Activated CD4-positive, CD25-positive, alpha-beta regulatory T cell treated with anti-CD3 and anti-CD28 coated beads, Interleukin-2, amount 50 U/mL, for 72 hours (primary cell): ENCODE measurements around the gene IRF1.
"Not testable (repeated sequence)": the region's sequence is repeated elsewhere in the genome, so short reads cannot be mapped to it uniquely, and the experiment has no call there.

Experiments used
- DNase-seq: peaks from one replicate; pipeline ENCODE4 v3.0.0; 2021

The IRF1 gene

GRCh38 chr5:132485641-132486317 lies 4.8 kb downstream of the IRF1 start:
- DNase-seq: no peak

GRCh38 chr5:132484876-132485640 lies 5.5 kb downstream of the IRF1 start:
- not testable (repeated sequence) for DNase-seq

- no peak for DNase-seq
These were observed 6.2 kb downstream of the IRF1 start for GRCh38 chr5:132484391-132484725.

DNA sequence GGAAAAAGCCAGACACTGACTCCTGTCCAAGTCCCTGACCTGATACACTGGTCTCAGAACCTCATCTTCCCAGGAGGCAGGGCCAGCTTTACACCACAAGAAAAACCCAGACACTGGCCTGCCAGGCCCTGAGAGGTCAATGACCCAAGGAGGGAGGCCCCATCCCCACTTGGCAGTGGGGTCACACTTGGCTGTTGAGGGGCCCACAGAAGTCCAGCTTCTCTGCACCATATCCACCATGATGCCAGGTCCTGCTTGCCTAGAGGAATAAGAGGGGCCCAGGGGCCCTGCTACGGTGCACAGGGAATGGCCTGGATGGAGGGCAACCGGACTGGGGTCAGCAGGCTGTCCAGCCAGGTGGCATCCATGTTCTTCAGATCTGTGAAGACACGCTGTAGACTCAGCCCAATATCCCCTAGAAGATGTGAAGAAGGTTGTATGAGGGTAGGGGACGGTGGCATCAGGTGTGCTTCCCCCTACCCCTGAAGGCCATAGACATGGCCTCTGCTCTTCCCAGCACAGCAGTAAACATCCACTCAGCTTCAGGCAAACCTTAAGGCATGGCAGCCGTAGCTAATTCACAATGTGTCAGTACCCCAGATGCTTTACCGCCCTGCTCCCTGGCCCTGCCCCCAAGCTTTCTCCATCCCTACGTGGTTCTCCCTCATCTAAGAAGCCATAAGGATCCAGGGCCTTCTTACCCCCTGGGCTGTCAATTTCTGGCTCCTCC lies 6.7 kb downstream of the IRF1 start:
- no peak for DNase-seq

DNA sequence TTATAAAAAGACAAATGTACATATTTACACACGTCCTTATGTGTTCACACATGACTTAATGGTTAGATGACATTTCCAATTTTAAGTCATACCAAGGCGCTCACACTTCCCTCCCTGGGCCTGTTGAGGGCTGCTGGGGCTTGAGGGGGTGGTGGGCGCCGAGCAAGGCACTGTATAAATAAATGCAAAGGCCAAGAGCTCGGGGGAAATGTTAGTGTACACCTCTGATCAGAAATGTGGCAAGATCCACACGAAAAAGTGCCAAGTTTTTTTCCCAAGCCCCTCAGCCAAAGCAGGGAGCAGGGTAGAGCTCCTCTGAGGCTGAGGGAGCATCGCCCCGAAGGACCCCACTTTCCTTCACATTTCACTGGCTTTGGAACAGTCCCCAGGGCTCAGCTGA lies 7.5 kb downstream of the IRF1 start:
- DNase-seq: peak; percentile 29

DNA sequence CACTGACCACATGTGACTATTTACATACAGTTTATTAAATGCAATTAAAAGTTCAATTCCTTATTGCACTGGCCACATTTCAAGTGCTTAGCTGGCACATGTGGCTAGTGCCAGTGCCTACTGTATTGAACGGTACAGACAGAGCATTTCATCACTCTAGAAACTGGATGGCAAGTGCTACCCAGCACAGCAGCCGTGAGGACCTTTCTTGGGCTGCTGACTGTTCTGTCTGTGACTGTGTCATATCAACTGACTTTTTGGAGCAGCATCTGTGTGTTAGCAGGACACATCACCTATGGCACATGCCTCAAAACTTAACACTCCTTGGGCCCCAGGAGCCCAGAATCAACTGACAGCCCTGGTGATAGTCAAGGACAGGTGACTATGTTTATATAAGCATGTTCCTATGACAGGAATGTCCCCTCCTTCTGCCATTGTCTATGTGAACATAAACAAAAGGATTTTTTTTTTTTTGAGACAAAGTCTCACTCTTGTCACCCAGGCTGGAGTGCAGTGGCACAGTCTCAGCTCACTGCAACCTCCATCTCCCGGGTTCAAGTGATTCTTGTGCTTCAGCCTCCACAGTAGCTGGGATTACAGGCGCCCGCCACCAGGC lies 8.9 kb downstream of the IRF1 start:
- no peak for DNase-seq

DNA sequence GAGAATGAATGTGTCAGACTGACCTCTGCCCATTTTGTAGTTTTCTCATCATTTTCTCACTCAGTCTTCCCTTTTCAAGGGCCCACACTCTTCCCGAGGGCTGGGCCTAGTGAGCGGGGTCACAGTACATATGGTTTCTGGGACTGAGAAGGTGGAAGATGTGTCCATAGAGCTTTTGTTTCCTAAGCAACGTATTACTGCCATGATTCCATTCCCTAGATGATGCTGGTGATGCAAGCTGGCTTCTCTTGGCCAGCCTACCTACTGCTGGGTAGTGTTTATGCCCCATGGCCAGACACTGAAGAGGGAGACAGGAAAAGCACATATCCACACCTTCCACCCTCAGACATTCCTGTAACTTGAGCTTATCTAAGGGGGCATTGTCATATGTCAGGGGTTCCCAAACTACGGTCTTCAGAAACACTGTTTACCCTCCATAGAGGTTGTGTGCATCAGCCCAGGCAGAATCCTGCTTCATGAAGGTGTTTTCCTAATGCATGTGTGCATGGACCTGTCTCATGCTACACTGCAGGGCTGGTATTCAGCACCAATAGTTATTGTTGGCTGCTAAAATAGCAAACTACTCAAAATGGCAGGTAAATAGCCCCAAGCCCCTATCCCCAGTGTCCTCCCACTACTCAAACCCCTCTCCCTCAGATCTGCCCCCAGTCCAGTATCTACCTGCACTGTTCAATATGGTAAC lies 9.5 kb downstream of the IRF1 start:
- DNase-seq: no peak

- no peak for DNase-seq
These were observed 10.1 kb downstream of the IRF1 start for GRCh38 chr5:132480546-132480892.

- no peak for DNase-seq
These were observed 10.5 kb downstream of the IRF1 start for GRCh38 chr5:132480042-132480441.

- DNase-seq: no peak
These were observed 11.2 kb downstream of the IRF1 start for GRCh38 chr5:132479111-132479951.

DNA sequence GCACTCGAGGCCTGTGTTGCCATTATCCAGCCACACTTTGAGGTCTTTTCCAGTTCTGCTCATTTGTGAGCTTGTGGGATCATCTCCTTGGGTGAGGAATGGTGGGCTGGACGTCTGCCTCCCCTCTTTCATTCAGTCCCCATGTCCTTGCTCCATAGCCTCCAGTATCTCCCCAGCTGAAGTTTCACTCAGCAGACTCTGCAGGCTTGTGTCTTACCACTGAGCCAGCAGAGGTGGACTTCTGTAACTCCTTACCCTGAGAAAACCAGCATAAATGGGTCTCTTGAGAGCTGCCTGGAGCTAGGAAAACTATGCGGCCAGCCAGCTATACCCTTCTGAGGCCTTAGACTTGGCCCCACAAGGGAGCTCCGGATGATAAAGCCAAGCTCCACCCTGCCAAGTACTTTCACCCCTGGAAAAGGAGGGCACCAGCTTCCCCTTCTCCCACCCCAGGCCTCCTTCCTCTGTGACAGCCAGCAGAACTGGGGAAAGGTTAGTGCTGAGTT lies 12.2 kb downstream of the IRF1 start:
- no peak for DNase-seq

DNA sequence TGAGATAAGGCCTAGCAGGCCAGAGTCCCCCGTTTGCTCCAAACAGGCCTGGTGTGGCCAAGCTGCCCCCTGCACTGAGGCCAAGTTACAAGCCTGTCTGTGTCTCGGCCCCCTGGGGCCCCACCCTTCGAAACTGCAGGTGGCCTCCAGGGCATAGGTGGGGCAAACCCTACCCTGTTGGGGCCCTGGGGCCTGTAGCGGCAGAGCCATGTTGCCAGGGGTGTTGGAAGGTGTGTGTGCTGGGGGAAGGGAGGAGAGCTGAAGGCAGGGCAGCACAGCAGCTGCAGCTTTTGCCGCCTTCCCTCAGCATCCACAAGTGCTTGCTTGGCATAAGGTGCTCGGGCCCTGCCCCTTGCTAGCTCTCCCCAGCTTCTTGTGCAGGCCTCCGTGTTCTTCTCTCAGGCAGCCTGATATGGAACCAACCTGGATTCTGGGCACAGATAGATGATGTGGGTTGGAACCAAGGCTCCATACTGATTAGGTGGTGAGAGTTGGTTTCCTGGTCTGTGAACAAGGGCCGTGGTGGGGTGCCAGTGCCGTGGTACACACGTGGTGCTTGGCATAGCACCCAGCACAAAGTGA lies 12.7 kb downstream of the IRF1 start:
- no peak for DNase-seq

- DNase-seq: peak; percentile 28
These were observed 13.4 kb downstream of the IRF1 start for GRCh38 chr5:132476876-132477781.

- DNase-seq: peak; percentile 27
These were observed 14.3 kb downstream of the IRF1 start for GRCh38 chr5:132475987-132476875.

DNA sequence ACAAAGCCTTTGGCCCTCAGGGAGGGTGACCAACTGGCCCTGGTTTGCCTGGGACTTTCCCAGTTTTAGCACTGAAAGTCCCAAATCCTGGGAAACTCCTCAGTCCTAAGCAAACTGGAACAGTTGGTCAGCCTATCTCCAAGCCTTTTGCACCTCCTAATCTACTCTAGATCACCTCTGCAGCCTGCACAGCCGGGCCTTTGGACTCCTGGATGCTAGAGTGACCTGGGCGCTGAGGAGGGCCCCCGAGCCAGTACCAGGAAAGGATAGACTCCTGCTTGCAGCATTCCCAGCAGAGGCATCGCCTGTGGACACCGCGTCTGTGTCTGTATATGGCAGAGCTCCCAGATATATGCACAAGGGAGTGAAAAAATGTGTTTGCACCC lies 15.1 kb downstream of the IRF1 start:
- DNase-seq: no peak

GRCh38 chr5:132474881-132475496 lies 15.6 kb downstream of the IRF1 start:
- no peak for DNase-seq

GRCh38 chr5:132474131-132474723 lies 16.3 kb downstream of the IRF1 start:
- DNase-seq: no peak

DNA sequence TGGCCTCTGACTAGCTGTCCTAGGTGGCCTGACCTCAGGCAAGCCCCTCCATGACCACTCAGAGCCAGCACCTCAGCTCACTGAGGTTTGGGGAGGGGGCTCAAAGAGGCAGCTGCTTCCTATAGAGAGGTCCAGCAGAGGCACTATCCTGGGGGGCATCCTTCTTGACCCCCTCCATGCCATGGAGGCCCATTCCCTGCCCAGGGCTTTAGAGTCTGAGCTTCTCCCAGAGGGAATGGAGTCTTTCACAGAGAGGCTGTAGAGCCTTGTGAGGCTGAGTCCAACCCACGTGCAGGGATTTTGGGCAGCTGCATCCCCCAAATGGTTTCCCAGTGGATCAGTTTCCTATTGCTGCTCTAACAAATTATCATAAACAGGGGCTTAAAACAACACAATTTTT lies 16.9 kb downstream of the IRF1 start:
- DNase-seq: no peak
